HEK293 (cell line): ENCODE measurements around the gene SYNGR4.
A peak's percentile ranks its signal among the peaks of the same experiment; 100 is the strongest.

Source experiments
- CTCF ChIA-PET: fragments of 350-600 bp; formaldehyde crosslinking; extraction: SDS; loops from one replicate; lab custom pipeline; 2021; ENCODE audit warnings: antibody characterized with exemption; lab: Yijun Ruan, JAX
- POLR2A ChIA-PET: fragments of 300-600 bp; formaldehyde crosslinking; extraction: SDS; loops from one replicate; lab custom pipeline; 2020; ENCODE audit warnings: antibody characterized with exemption, inconsistent platforms; lab: Yijun Ruan, JAX
- H3K27ac ChIP-seq: fragments of 200-500 bp; sonication (Bioruptor generic); 2 replicates; pipeline ENCODE4 v1.5.1; 2014; ENCODE audit warnings: low read depth, low read length, control low read depth, inconsistent platforms; ENCODE audit errors: extremely low read depth
- H3K36me3 ChIP-seq, 2 experiments: fragments of 200-500 bp in 1 of 2; sonication (Bioruptor generic) in 1 of 2; 1 replicate in 1 of 2; 2 replicates in 1 of 2; pipeline ENCODE4 v1.5.1; 2014 to 2017; ENCODE audit warnings: inconsistent platforms in 2 of 2, low read length in 2 of 2; ENCODE audit not compliant: control insufficient read depth in 2 of 2, insufficient read depth in 1 of 2
- H3K4me1 ChIP-seq: fragments of 200-500 bp; sonication (Bioruptor generic); 2 replicates; pipeline ENCODE4 v1.5.1; 2014; ENCODE audit warnings: mild to moderate bottlenecking, low read length, inconsistent platforms; ENCODE audit not compliant: control insufficient read depth, insufficient read depth
- H3K4me3 ChIP-seq: 2 replicates; pipeline ENCODE4 v1.5.1; 2011; ENCODE audit warnings: low read depth, mild to moderate bottlenecking, control low read depth, low read length, moderate library complexity
- H3K9me3 ChIP-seq: fragments of 200-500 bp; sonication (Bioruptor generic); 2 replicates; pipeline ENCODE4 v1.5.1; 2014; ENCODE audit warnings: low read depth, low read length, inconsistent platforms; ENCODE audit not compliant: control insufficient read depth, insufficient read depth
- KLF8 ChIP-seq: fragments of 450-650 bp; formaldehyde crosslinking; IDR thresholded peaks from 2 replicates; pipeline ENCODE4 v1.5.1; 2016; ENCODE audit warnings: missing biosample characterization, missing genetic modification characterization
- PATZ1 ChIP-seq: fragments of 450-650 bp; formaldehyde crosslinking; IDR thresholded peaks from 2 replicates; pipeline ENCODE4 v1.5.1; 2016; ENCODE audit warnings: missing biosample characterization, missing genetic modification characterization
- PRDM1 ChIP-seq: fragments of 450-650 bp; formaldehyde crosslinking; IDR thresholded peaks from 2 replicates; pipeline ENCODE4; 2016; ENCODE audit warnings: missing biosample characterization, missing genetic modification characterization
- SP7 ChIP-seq: fragments of 450-650 bp; formaldehyde crosslinking; IDR thresholded peaks from 2 replicates; pipeline ENCODE4 v1.5.1; 2016; ENCODE audit warnings: missing biosample characterization, missing genetic modification characterization
- ZBTB1 ChIP-seq: fragments of 450-650 bp; formaldehyde crosslinking; IDR thresholded peaks from 2 replicates; pipeline ENCODE4 v1.5.1; 2016; ENCODE audit warnings: missing biosample characterization, missing genetic modification characterization
- ZBTB17 ChIP-seq: fragments of 450-650 bp; formaldehyde crosslinking; IDR thresholded peaks from 2 replicates; pipeline ENCODE4 v1.5.1; 2016; ENCODE audit warnings: missing biosample characterization, missing genetic modification characterization
- ZBTB20 ChIP-seq: fragments of 450-650 bp; formaldehyde crosslinking; IDR thresholded peaks from 2 replicates; pipeline ENCODE4 v1.5.1; 2016; ENCODE audit warnings: missing biosample characterization, missing genetic modification characterization
- ZBTB48 ChIP-seq: fragments of 450-650 bp; formaldehyde crosslinking; IDR thresholded peaks from 2 replicates; pipeline ENCODE4 v1.5.1; 2016; ENCODE audit warnings: missing biosample characterization, missing genetic modification characterization
- ZFHX2 ChIP-seq: fragments of 450-650 bp; formaldehyde crosslinking; conservative IDR thresholded peaks from 2 replicates; pipeline ENCODE4 v1.5.1; 2016; ENCODE audit warnings: missing biosample characterization, missing genetic modification characterization
- ZNF140 ChIP-seq: fragments of 450-650 bp; formaldehyde crosslinking; IDR thresholded peaks from 2 replicates; pipeline ENCODE4 v1.5.1; 2016; ENCODE audit warnings: missing biosample characterization, missing genetic modification characterization
- ZNF16 ChIP-seq: fragments of 450-650 bp; formaldehyde crosslinking; IDR thresholded peaks from 2 replicates; pipeline ENCODE4 v1.5.1; 2016; ENCODE audit warnings: low read depth, missing biosample characterization, missing genetic modification characterization
- ZNF24 ChIP-seq: fragments of 450-650 bp; formaldehyde crosslinking; IDR thresholded peaks from 2 replicates; pipeline ENCODE4 v1.5.1; 2016; ENCODE audit warnings: missing biosample characterization, missing genetic modification characterization
- ZNF398 ChIP-seq: fragments of 450-650 bp; formaldehyde crosslinking; IDR thresholded peaks from 2 replicates; pipeline ENCODE4 v1.5.1; 2017; ENCODE audit warnings: missing biosample characterization, missing genetic modification characterization
- ZNF473 ChIP-seq: fragments of 450-650 bp; formaldehyde crosslinking; IDR thresholded peaks from 2 replicates; pipeline ENCODE4 v1.5.1; 2017; ENCODE audit warnings: missing biosample characterization, missing genetic modification characterization
- ZNF580 ChIP-seq: fragments of 450-650 bp; formaldehyde crosslinking; IDR thresholded peaks from 2 replicates; pipeline ENCODE4 v1.5.1; 2016; ENCODE audit warnings: missing biosample characterization, missing genetic modification characterization
- ZNF660 ChIP-seq: fragments of 450-650 bp; IDR thresholded peaks from 2 replicates; pipeline ENCODE4 v1.5.1; 2018; ENCODE audit warnings: missing biosample characterization, mild to moderate bottlenecking, missing genetic modification characterization
- ZNF777 ChIP-seq: fragments of 450-650 bp; formaldehyde crosslinking; IDR thresholded peaks from 2 replicates; pipeline ENCODE4 v1.5.1; 2017; ENCODE audit warnings: missing biosample characterization, missing genetic modification characterization, borderline replicate concordance
- ZSCAN30 ChIP-seq: fragments of 450-650 bp; IDR thresholded peaks from 2 replicates; pipeline ENCODE4 v1.5.1; 2018; ENCODE audit warnings: missing biosample characterization, mild to moderate bottlenecking, missing genetic modification characterization, moderate library complexity
- TF ChIP-seq, protein P1 (sequence below): fragments of 450-650 bp; formaldehyde crosslinking; IDR thresholded peaks from 2 replicates; pipeline ENCODE4 v1.5.1; 2016; ENCODE audit warnings: missing biosample characterization, missing genetic modification characterization, borderline replicate concordance
- TF ChIP-seq, protein P2 (sequence below): fragments of 450-650 bp; formaldehyde crosslinking; IDR thresholded peaks from 2 replicates; pipeline ENCODE4 v1.5.1; 2016; ENCODE audit warnings: missing biosample characterization, missing genetic modification characterization
- TF ChIP-seq, protein P3 (sequence below): fragments of 450-650 bp; formaldehyde crosslinking; IDR thresholded peaks from 2 replicates; pipeline ENCODE4 v1.5.1; 2016; ENCODE audit warnings: missing biosample characterization, missing genetic modification characterization, low read depth

SYNGR4 gene

GRCh38 chr19:48329167-48329891 lies 34.8 kb upstream of the SYNGR4 start:
- peaks cover 24% of the 10 kb centered on the region for H3K4me1 ChIP-seq
- no peaks in the 10 kb centered on the region for H3K9me3 ChIP-seq
- H3K36me3 ChIP-seq: no peaks in the 10 kb centered on the region
- ChIA-PET CTCF (interaction anchor here (0.5 to 2.3 kb wide), 8 partner anchors 8 to 177 kb away, joined by 3 to 12 read pairs (median 4); partner anchors contain the start of gene KDELR1), POLR2A (interaction anchor here (1.4 to 2.4 kb wide), 3 partner anchors 8 to 141 kb away, joined by 3 to 15 read pairs (median 15); partner anchors contain the start of genes SYNGR4 and TMEM143)
- H3K27ac ChIP-seq: peak overlapping the region; percentile 70
- no peak for TF ChIP-seq PATZ1 (tag by site-specific recombination)
- TF ChIP-seq, protein P1, sequence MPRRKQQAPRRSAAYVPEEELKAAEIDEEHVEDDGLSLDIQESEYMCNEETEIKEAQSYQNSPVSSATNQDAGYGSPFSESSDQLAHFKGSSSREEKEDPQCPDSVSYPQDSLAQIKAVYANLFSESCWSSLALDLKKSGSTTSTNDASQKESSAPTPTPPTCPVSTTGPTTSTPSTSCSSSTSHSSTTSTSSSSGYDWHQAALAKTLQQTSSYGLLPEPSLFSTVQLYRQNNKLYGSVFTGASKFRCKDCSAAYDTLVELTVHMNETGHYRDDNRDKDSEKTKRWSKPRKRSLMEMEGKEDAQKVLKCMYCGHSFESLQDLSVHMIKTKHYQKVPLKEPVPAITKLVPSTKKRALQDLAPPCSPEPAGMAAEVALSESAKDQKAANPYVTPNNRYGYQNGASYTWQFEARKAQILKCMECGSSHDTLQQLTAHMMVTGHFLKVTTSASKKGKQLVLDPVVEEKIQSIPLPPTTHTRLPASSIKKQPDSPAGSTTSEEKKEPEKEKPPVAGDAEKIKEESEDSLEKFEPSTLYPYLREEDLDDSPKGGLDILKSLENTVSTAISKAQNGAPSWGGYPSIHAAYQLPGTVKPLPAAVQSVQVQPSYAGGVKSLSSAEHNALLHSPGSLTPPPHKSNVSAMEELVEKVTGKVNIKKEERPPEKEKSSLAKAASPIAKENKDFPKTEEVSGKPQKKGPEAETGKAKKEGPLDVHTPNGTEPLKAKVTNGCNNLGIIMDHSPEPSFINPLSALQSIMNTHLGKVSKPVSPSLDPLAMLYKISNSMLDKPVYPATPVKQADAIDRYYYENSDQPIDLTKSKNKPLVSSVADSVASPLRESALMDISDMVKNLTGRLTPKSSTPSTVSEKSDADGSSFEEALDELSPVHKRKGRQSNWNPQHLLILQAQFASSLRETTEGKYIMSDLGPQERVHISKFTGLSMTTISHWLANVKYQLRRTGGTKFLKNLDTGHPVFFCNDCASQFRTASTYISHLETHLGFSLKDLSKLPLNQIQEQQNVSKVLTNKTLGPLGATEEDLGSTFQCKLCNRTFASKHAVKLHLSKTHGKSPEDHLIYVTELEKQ (tag by site-specific recombination): no peak
- peak; percentile 27 for TF ChIP-seq SP7
- peak; percentile 19; the same call in 1 of the 2 replicates for TF ChIP-seq KLF8
- TF ChIP-seq ZNF660 (tag by site-specific recombination): 0 out of 2 replicates have a peak, but pooled peaks have one; percentile 38
- TF ChIP-seq ZBTB20 (tag by site-specific recombination): peak; percentile 47; the same call in 1 of the 2 replicates
- TF ChIP-seq ZBTB17: peak; percentile 84
- peak; percentile 73 for TF ChIP-seq ZBTB48
- no peak overlapping the region for H3K4me3 ChIP-seq

- ChIA-PET POLR2A (interaction anchor here (0.6 to 2.4 kb wide), 4 partner anchors 8 to 143 kb away, joined by 3 to 15 read pairs (median 10); partner anchors contain the start of genes SYNGR4 and TMEM143), CTCF (interaction anchor here (0.6 to 5.0 kb wide), 12 partner anchors 7 to 605 kb away, joined by 3 to 37 read pairs (median 4); partner anchors contain the start of genes EMP3, KDELR1, SYNGR4 and TMEM143)
- H3K9me3 ChIP-seq: no peaks in the 10 kb centered on the region
- H3K4me1 ChIP-seq: peaks cover 24% of the 10 kb centered on the region
- H3K4me3 ChIP-seq: peak overlapping the region; percentile 48
- peak overlapping the region; percentile 70 for H3K27ac ChIP-seq
- H3K36me3 ChIP-seq: no peaks in the 10 kb centered on the region
- TF ChIP-seq, protein P2, sequence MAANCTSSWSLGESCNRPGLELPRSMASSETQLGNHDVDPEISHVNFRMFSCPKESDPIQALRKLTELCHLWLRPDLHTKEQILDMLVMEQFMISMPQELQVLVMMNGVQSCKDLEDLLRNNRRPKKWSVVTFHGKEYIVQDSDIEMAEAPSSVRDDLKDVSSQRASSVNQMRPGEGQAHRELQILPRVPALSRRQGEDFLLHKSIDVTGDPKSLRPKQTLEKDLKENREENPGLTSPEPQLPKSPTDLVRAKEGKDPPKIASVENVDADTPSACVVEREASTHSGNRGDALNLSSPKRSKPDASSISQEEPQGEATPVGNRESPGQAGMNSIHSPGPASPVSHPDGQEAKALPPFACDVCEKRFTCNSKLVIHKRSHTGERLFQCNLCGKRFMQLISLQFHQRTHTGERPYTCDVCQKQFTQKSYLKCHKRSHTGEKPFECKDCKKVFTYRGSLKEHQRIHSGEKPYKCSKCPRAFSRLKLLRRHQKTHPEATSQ (tag by site-specific recombination): no peak
- TF ChIP-seq, protein P3, sequence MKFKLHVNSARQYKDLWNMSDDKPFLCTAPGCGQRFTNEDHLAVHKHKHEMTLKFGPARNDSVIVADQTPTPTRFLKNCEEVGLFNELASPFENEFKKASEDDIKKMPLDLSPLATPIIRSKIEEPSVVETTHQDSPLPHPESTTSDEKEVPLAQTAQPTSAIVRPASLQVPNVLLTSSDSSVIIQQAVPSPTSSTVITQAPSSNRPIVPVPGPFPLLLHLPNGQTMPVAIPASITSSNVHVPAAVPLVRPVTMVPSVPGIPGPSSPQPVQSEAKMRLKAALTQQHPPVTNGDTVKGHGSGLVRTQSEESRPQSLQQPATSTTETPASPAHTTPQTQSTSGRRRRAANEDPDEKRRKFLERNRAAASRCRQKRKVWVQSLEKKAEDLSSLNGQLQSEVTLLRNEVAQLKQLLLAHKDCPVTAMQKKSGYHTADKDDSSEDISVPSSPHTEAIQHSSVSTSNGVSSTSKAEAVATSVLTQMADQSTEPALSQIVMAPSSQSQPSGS (tag by site-specific recombination): peak; percentile 64; the same call in 1 of the 2 replicates
- TF ChIP-seq ZFHX2 (peak; percentile 65), ZBTB1 (no peak), ZNF777 (tag by site-specific recombination) (no peak), ZNF16 (tag by site-specific recombination) (no peak), ZNF473 (tag by site-specific recombination) (no peak), ZNF140 (tag by site-specific recombination) (no peak), PRDM1 (tag by site-specific recombination) (no peak), ZNF398 (tag by site-specific recombination) (0 out of 2 replicates have a peak, but pooled peaks have one; percentile 7), ZSCAN30 (tag by site-specific recombination) (no peak), ZNF580 (tag by site-specific recombination) (no peak), ZNF24 (no peak)
Observed at GRCh38 chr19:48330012-48330681, 34.0 kb upstream of the SYNGR4 start.
